ENCODE results near the gene WDR83. TPM values are rescaled to one million over a fixed set of nuclear protein-coding genes. Genes with fewer than 3 reads are reported as not detected.
"Not testable (repeated sequence)": the region's sequence is repeated elsewhere in the genome, so short reads cannot be mapped to it uniquely, and the experiment has no call there.

Gene WDR83
- total RNA-seq, 3 donors from 2014 or later = 8.2 to 13.8 (median 10.2) TPM

- Histone ChIP-seq H3K36me3 (no peaks in the 10 kb centered on the region), H3K4me3 (peak overlapping the region; percentile 82 to 94 (median 88)), H3K27me3 (no peaks in the 10 kb centered on the region), H3K9me3 (no peaks in the 10 kb centered on the region), H3K27ac (no peak overlapping the region), H3K4me1 (peaks cover 4 to 5% of the 10 kb centered on the region in 2 donors)
- DNase-seq (ENCODE audit: low spot score in 2 of 2) = no peak
- TF ChIP-seq POLR2AphosphoS5 (IDR thresholded peaks at IDR 0.05) = no peak
- no peak for TF ChIP-seq CTCF (IDR thresholded peaks at IDR 0.05)
- no peak for TF ChIP-seq POLR2A (IDR thresholded peaks at IDR 0.05)
- intact Hi-C loops (cut with DNase I; ENCODE audit: low total_unique reads) = no loop called here
These were observed 28.9 kb downstream of the WDR83 start for GRCh38 chr19:12695514-12695913.

- no peak for TF ChIP-seq CTCF (IDR thresholded peaks at IDR 0.05)
- no peak for TF ChIP-seq POLR2AphosphoS5 (IDR thresholded peaks at IDR 0.05)
- no peak for TF ChIP-seq POLR2A (IDR thresholded peaks at IDR 0.05)
- intact Hi-C loops (cut with DNase I; ENCODE audit: low total_unique reads) = no loop called here
- no peaks in the 10 kb centered on the region for H3K27me3 ChIP-seq
- H3K9me3 ChIP-seq = no peaks in the 10 kb centered on the region
- H3K27ac ChIP-seq = peak overlapping the region; percentile 83 to 88
- H3K36me3 ChIP-seq = peaks cover 4% of the 10 kb centered on the region
- DNase-seq (ENCODE audit: low spot score in 2 of 2) = no peak
- H3K4me1 ChIP-seq = peaks cover 4 to 5% of the 10 kb centered on the region in 2 donors
- H3K4me3 ChIP-seq = peak overlapping the region; percentile 82 to 94 (median 88)
These were observed 29.4 kb downstream of the WDR83 start for GRCh38 chr19:12695997-12696365.

GRCh38 chr19:12696366-12697335 lies 30.0 kb downstream of the WDR83 start, which contains the start of gene FBXW9:
FBXW9 (minus strand) TSS chr19:12696631; CDS start chr19:12696581, 50 bp downstream.
- H3K27ac ChIP-seq = peak within 1 kb of the TSS; percentile 83 to 88
- H3K36me3 ChIP-seq = peaks cover 11% of the 10 kb centered on the region
- DNase-seq (ENCODE audit: low spot score in 2 of 2) = peak; percentile 96 to 98
- peak within 1 kb of the TSS; percentile 82 to 94 (median 88) for H3K4me3 ChIP-seq
- intact Hi-C loops (cut with DNase I; ENCODE audit: low total_unique reads) = no loop called here
- H3K9me3 ChIP-seq = no peaks in the 10 kb centered on the region
- peaks cover 4 to 5% of the 10 kb centered on the region in 2 donors for H3K4me1 ChIP-seq
- no peaks in the 10 kb centered on the region for H3K27me3 ChIP-seq
- TF ChIP-seq POLR2A (IDR thresholded peaks at IDR 0.05) (no peak), POLR2AphosphoS5 (IDR thresholded peaks at IDR 0.05) (peak; percentile 96 to 97 (median 96)), CTCF (IDR thresholded peaks at IDR 0.05) (no peak)

GRCh38 chr19:12697425-12697824 lies 30.8 kb downstream of the WDR83 start:
- DNase-seq (ENCODE audit: low spot score in 2 of 2); H3K9me3 ChIP-seq; H3K4me3 ChIP-seq; H3K27me3 ChIP-seq; intact Hi-C loops (cut with DNase I; ENCODE audit: low total_unique reads); H3K4me1 ChIP-seq; H3K27ac ChIP-seq: not testable (repeated sequence)
- peaks cover 11% of the 10 kb centered on the region for H3K36me3 ChIP-seq

GRCh38 chr19:12698138-12698537 lies 31.5 kb downstream of the WDR83 start:
- H3K27ac ChIP-seq = no peak overlapping the region
- TF ChIP-seq POLR2AphosphoS5 (IDR thresholded peaks at IDR 0.05) (no peak), POLR2A (IDR thresholded peaks at IDR 0.05) (no peak), CTCF (IDR thresholded peaks at IDR 0.05) (no peak)
- H3K9me3 ChIP-seq = no peaks in the 10 kb centered on the region
- no peaks in the 10 kb centered on the region for H3K27me3 ChIP-seq
- no peak for DNase-seq (ENCODE audit: low spot score in 2 of 2)
- H3K4me1 ChIP-seq = peaks cover 4 to 5% of the 10 kb centered on the region in 2 donors
- intact Hi-C loops (cut with DNase I; ENCODE audit: low total_unique reads) = no loop called here
- H3K4me3 ChIP-seq = no peak overlapping the region
- H3K36me3 ChIP-seq = peaks cover 18% of the 10 kb centered on the region

Data from breast epithelium (tissue), 4 donors.